Epithelial cell of proximal tubule (primary cell): ENCODE data around the gene ZNF511. TPM values are rescaled to one million over a fixed set of nuclear protein-coding genes. Genes with fewer than 3 reads are reported as not detected.

ENCODE experiments used
- DNase-seq: peaks from one replicate; pipeline ENCODE4 v3.0.0-alpha.2; 2011; ENCODE audit warnings: low read depth
- H3K4me3 ChIP-seq: 2 replicates; pipeline ENCODE4 v1.5.1; 2011; ENCODE audit warnings: low read depth, mild to moderate bottlenecking, low read length
- total RNA-seq: library from RNA; depleted of rRNA; stranded (reverse); fragments of >200 nt; gene quantifications from 2 replicates; pipeline ENCODE4 v1.2.3, GENCODE V29; 2015
- TF ChIP-seq, protein P1 (sequence below): conservative IDR thresholded peaks from 2 replicates; pipeline ENCODE4 v1.5.1; 2012; ENCODE audit warnings: low read depth, mild to moderate bottlenecking, low read length

ZNF511 gene
- total RNA-seq, 1 donor from 2014 or later, result 28.8 TPM

DNA sequence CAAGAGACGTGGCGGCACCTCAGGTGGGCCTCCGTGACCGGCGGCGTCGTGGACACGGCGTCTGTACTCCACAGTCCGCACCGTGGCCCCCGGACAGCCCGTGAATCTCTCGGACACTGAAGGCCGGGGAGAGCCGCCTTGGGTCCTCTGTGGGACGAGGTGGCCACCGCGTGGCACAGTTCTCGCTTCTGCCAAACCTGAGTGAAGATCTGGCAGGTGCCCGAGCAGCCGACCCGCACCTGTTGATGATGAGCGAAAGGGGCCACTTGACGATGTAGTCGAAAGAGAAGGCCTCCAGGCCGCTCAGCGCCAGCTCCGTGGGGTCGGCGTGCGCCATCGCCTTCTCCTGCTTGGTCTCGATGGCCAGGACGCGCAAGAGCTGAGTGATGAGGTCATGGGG lies 23.5 kb upstream of the ZNF511 start:
- TF ChIP-seq, protein P1, sequence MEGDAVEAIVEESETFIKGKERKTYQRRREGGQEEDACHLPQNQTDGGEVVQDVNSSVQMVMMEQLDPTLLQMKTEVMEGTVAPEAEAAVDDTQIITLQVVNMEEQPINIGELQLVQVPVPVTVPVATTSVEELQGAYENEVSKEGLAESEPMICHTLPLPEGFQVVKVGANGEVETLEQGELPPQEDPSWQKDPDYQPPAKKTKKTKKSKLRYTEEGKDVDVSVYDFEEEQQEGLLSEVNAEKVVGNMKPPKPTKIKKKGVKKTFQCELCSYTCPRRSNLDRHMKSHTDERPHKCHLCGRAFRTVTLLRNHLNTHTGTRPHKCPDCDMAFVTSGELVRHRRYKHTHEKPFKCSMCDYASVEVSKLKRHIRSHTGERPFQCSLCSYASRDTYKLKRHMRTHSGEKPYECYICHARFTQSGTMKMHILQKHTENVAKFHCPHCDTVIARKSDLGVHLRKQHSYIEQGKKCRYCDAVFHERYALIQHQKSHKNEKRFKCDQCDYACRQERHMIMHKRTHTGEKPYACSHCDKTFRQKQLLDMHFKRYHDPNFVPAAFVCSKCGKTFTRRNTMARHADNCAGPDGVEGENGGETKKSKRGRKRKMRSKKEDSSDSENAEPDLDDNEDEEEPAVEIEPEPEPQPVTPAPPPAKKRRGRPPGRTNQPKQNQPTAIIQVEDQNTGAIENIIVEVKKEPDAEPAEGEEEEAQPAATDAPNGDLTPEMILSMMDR, result no peak
- no peak for DNase-seq
- no peak overlapping the region for H3K4me3 ChIP-seq

- H3K4me3 ChIP-seq, result no peak overlapping the region
- DNase-seq, result no peak
- TF ChIP-seq, protein P1, result no peak
These were observed 22.3 kb upstream of the ZNF511 start for GRCh38 chr10:133286366-133286765.

DNA sequence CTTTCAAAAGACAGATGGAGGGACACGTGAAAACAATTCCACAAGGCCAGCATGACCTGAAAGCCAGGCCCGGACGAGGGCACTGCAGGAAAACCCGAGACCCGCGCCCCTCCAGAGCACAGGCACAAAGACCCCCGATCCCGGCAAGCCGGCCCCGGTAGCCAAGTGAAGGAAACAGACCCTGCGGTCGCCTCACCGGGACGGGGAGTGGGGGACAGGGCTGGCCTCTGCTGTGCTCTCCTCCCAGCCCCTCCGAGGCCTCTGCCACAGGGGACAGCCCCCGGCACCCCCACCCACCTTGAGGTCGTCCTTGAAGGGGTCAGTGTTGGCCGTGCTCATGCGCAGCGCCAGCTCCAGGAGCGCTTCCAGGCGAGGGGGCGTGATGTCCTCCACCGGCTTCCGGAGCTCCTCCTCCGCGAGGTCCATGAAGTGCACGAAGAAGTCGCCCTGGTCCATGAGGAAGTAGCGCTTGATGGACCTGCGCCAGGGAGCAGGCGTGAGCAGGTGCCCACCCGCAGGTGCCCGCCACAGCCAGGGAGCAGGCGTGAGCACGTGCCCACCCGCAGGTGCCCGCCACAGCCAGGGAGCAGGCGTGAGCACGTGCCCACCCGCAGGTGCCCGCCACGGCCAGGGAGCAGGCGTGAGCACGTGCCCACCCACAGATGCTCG lies 20.7 kb upstream of the ZNF511 start:
- no peak for DNase-seq
- no peak overlapping the region for H3K4me3 ChIP-seq

GRCh38 chr10:133289761-133290160 lies 19.0 kb upstream of the ZNF511 start:
- TF ChIP-seq, protein P1, result no peak
- no peak for DNase-seq

More for the DNA sequence above, 20.7 kb upstream of the ZNF511 start:
- TF ChIP-seq, protein P1, result no peak

GRCh38 chr10:133292919-133293809 lies 15.6 kb upstream of the ZNF511 start:
- TF ChIP-seq, protein P1, result no peak
- no peak for DNase-seq
- H3K4me3 ChIP-seq, result no peak overlapping the region

More at GRCh38 chr10:133289761-133290160, 19.0 kb upstream of the ZNF511 start:
- H3K4me3 ChIP-seq, result no peak overlapping the region

DNA sequence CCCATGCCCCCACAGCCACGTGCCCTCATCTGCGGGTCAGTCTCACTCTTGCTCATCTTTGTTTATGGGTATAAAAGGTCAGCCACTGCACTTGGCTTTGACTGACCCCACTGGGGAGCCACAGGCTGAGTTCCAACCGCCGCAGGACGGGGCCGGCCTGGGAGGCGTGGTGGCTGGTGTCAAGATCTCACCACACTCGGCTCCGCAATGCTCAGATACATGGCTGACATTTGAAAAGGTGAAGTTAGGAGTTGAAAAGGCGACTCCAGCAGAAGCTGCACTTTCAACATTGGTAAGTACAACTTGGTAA lies 14.9 kb upstream of the ZNF511 start:
- TF ChIP-seq, protein P1, result no peak
- no peak overlapping the region for H3K4me3 ChIP-seq
- DNase-seq, result no peak
